ENCODE results near the gene HOXB6. TPM values are rescaled to one million over a fixed set of nuclear protein-coding genes. Genes with fewer than 3 reads are reported as not detected.

HOXB6 gene
- total RNA-seq, 4 donors from 2014 or later = 0.66 to 5.1 (median 2.9) TPM

- H3K4me1 ChIP-seq = peaks cover 0 to 17% (median 4%) of the 10 kb centered on the region in 4 donors
- DNase-seq (ENCODE audit: low spot score in 2 of 2) = no peak
- H3K36me3 ChIP-seq = no peaks in the 10 kb centered on the region
- no peaks in the 10 kb centered on the region for H3K9me3 ChIP-seq
- no peak overlapping the region for H3K27ac ChIP-seq
- TF ChIP-seq POLR2A (IDR thresholded peaks at IDR 0.05) (no peak), EP300 (IDR thresholded peaks at IDR 0.05) (no peak), CTCF (IDR thresholded peaks at IDR 0.05) (no peak)
- peaks cover 0 to 100% of the 10 kb centered on the region in 2 donors for H3K27me3 ChIP-seq
- H3K4me3 ChIP-seq = no peak overlapping the region
- 48% methylated on average over 21 to 22 of the region's 23 CpGs for WGBS, 2 donors
These were observed 38.3 kb upstream of the HOXB6 start for GRCh38 chr17:48642843-48643696.

- TF ChIP-seq CTCF (IDR thresholded peaks at IDR 0.05) = no peak
- TF ChIP-seq POLR2A (IDR thresholded peaks at IDR 0.05) = no peak
- no peak for TF ChIP-seq EP300 (IDR thresholded peaks at IDR 0.05)
- Histone ChIP-seq H3K4me3 (no peak overlapping the region), H3K4me1 (peaks cover 0 to 11% (median 4%) of the 10 kb centered on the region in 4 donors), H3K36me3 (no peaks in the 10 kb centered on the region), H3K27me3 (peaks cover 0 to 100% of the 10 kb centered on the region in 2 donors), H3K9me3 (no peaks in the 10 kb centered on the region), H3K27ac (no peak overlapping the region)
- DNase-seq (ENCODE audit: low spot score in 2 of 2) = no peak
- 31 to 44% methylated on average over 17 to 35 of the region's 58 CpGs for WGBS, 2 donors
These were observed 37.5 kb upstream of the HOXB6 start for GRCh38 chr17:48642059-48642842.

- peaks cover 0 to 8% (median 4%) of the 10 kb centered on the region in 4 donors for H3K4me1 ChIP-seq
- DNase-seq (ENCODE audit: low spot score in 2 of 2) = no peak
- H3K36me3 ChIP-seq = no peaks in the 10 kb centered on the region
- no peak overlapping the region for H3K27ac ChIP-seq
- WGBS, 2 donors = 32 to 39% methylated on average over 29 of the region's 29 CpGs
- no peaks in the 10 kb centered on the region for H3K9me3 ChIP-seq
- no peak for TF ChIP-seq CTCF (IDR thresholded peaks at IDR 0.05)
- TF ChIP-seq POLR2A (IDR thresholded peaks at IDR 0.05) = no peak
- no peak for TF ChIP-seq EP300 (IDR thresholded peaks at IDR 0.05)
- no peak overlapping the region for H3K4me3 ChIP-seq
- H3K27me3 ChIP-seq = peaks cover 0 to 100% of the 10 kb centered on the region in 2 donors
These were observed 36.8 kb upstream of the HOXB6 start for GRCh38 chr17:48641541-48642058.

GRCh38 chr17:48640858-48641180 is 36.0 kb upstream of the HOXB6 start:
- Histone ChIP-seq H3K4me1 (peaks cover 0 to 5% (median 2%) of the 10 kb centered on the region in 4 donors), H3K36me3 (no peaks in the 10 kb centered on the region), H3K27ac (no peak overlapping the region), H3K27me3 (peaks cover 0 to 100% of the 10 kb centered on the region in 2 donors), H3K4me3 (no peak overlapping the region), H3K9me3 (no peaks in the 10 kb centered on the region)
- WGBS, 2 donors = 64 to 68% methylated on average over 1 of the region's 1 CpG
- no peak for DNase-seq (ENCODE audit: low spot score in 2 of 2)
- TF ChIP-seq EP300 (IDR thresholded peaks at IDR 0.05) (no peak), CTCF (IDR thresholded peaks at IDR 0.05) (no peak), POLR2A (IDR thresholded peaks at IDR 0.05) (no peak)
